OCI-LY3 (cell line): Measurements from ENCODE around the gene WIF1.

Experiments
- H2AFZ ChIP-seq: fragments of 200-600, 300-600 bp; shearing (Covaris generic); 2 replicates; pipeline ENCODE4 v1.6.0; 2014; ENCODE audit warnings: antibody characterized with exemption, low read depth, low read length
- H3K27ac ChIP-seq: fragments of 200-600, 300-600 bp; sonication (generic); 2 replicates; pipeline ENCODE4 v1.5.1; 2014; ENCODE audit warnings: mild to moderate bottlenecking, low read length, moderate library complexity, mixed read lengths
- H3K27me3 ChIP-seq: fragments of 200-600, 300-600 bp; sonication (generic); 2 replicates; pipeline ENCODE4 v1.6.1; 2014; ENCODE audit warnings: low read depth, low read length, mixed read lengths
- H3K36me3 ChIP-seq: fragments of 200-600, 300-600 bp; sonication (generic); replicated peaks from 2 replicates; pipeline ENCODE3; 2014; ENCODE audit warnings: low read depth, low read length, mixed read lengths
- H3K4me1 ChIP-seq: fragments of 300-600, 200-600 bp; sonication (generic); 2 replicates; pipeline ENCODE4 v1.6.1; 2014; ENCODE audit warnings: low read length, mixed read lengths
- H3K4me2 ChIP-seq: fragments of 200-600, 300-600 bp; sonication (generic); 2 replicates; pipeline ENCODE4 v1.6.1; 2014; ENCODE audit warnings: low read length, mixed read lengths
- H3K4me3 ChIP-seq: fragments of 300-600, 200-600 bp; sonication (generic); 2 replicates; pipeline ENCODE4 v1.5.1; 2014; ENCODE audit warnings: antibody characterized with exemption, mild to moderate bottlenecking, low read length, moderate library complexity
- H3K79me2 ChIP-seq: fragments of 300-600, 200-600 bp; shearing (Covaris generic); 2 replicates; pipeline ENCODE4 v1.6.1; 2014; ENCODE audit warnings: mild to moderate bottlenecking, low read length, mixed read lengths
- H3K9ac ChIP-seq: fragments of 300-600, 200-600 bp; shearing (Covaris generic); 2 replicates; pipeline ENCODE4 v1.6.0; 2014; ENCODE audit warnings: mild to moderate bottlenecking, low read length, moderate library complexity
- H3K9me3 ChIP-seq: fragments of 200-600, 300-600 bp; shearing (Covaris generic); 2 replicates; pipeline ENCODE4 v1.6.1; 2014; ENCODE audit warnings: low read length, mixed read lengths; ENCODE audit not compliant: insufficient read depth
- H4K20me1 ChIP-seq: fragments of 200-600, 300-600 bp; sonication (generic); 2 replicates; pipeline ENCODE4 v1.6.1; 2016; ENCODE audit warnings: low read length, mixed read lengths; ENCODE audit not compliant: insufficient read depth
- CTCF ChIP-seq: fragments of 200-600, 300-600 bp; sonication (generic); IDR thresholded peaks from 2 replicates; pipeline ENCODE4 v1.5.1; 2014; ENCODE audit warnings: antibody characterized with exemption, low read length, low read depth
- EZH2phosphoT487 ChIP-seq: fragments of 200-600 bp; shearing (Covaris generic); IDR thresholded peaks from 2 replicates; pipeline ENCODE4 v1.6.1; 2018; ENCODE audit warnings: antibody characterized with exemption, mixed run types, low read depth

Gene WIF1

GRCh38 chr12:65133879-65134278, 12.8 kb upstream of the WIF1 start:
- Histone ChIP-seq H3K9me3 (peaks cover 4% of the 10 kb centered on the region; the same call in 1 of the 2 replicates), H4K20me1 (no peaks in the 10 kb centered on the region), H3K79me2 (no peaks in the 10 kb centered on the region), H2AFZ (no peak overlapping the region), H3K4me1 (no peaks in the 10 kb centered on the region), H3K27ac (no peak overlapping the region), H3K27me3 (peaks cover 8% of the 10 kb centered on the region; the same call in 1 of the 2 replicates), H3K36me3 (no peaks in the 10 kb centered on the region), H3K9ac (no peak overlapping the region), H3K4me2 (no peak overlapping the region), H3K4me3 (no peak overlapping the region)
- TF ChIP-seq CTCF (no peak), EZH2phosphoT487 (no peak)

GRCh38 chr12:65126482-65126881, 5.4 kb upstream of the WIF1 start:
- H3K27ac ChIP-seq = no peak overlapping the region

GRCh38 chr12:65125975-65126374, 4.9 kb upstream of the WIF1 start:
- Histone ChIP-seq H3K4me1 (peaks cover 8% of the 10 kb centered on the region), H3K27me3 (peaks cover 23% of the 10 kb centered on the region), H3K36me3 (no peaks in the 10 kb centered on the region), H2AFZ (no peak overlapping the region), H3K4me2 (no peak overlapping the region), H3K4me3 (no peak overlapping the region), H3K27ac (no peak overlapping the region), H3K9me3 (no peaks in the 10 kb centered on the region), H3K9ac (no peak overlapping the region), H4K20me1 (no peaks in the 10 kb centered on the region), H3K79me2 (no peaks in the 10 kb centered on the region)
- no peak for TF ChIP-seq EZH2phosphoT487
- no peak for TF ChIP-seq CTCF

More at GRCh38 chr12:65126482-65126881, 5.4 kb upstream of the WIF1 start:
- H3K27me3 ChIP-seq = peaks cover 28% of the 10 kb centered on the region
- H3K9ac ChIP-seq = no peak overlapping the region
- TF ChIP-seq EZH2phosphoT487 (no peak), CTCF (no peak)
- no peaks in the 10 kb centered on the region for H3K9me3 ChIP-seq
- H3K79me2 ChIP-seq = no peaks in the 10 kb centered on the region
- H2AFZ ChIP-seq = no peak overlapping the region
- no peaks in the 10 kb centered on the region for H4K20me1 ChIP-seq
- no peaks in the 10 kb centered on the region for H3K36me3 ChIP-seq
- H3K4me2 ChIP-seq = no peak overlapping the region
- peaks cover 8% of the 10 kb centered on the region for H3K4me1 ChIP-seq
- H3K4me3 ChIP-seq = no peak overlapping the region

- Histone ChIP-seq H3K27ac (no peak overlapping the region), H3K36me3 (no peaks in the 10 kb centered on the region), H4K20me1 (no peaks in the 10 kb centered on the region), H2AFZ (no peak overlapping the region), H3K4me3 (no peak overlapping the region), H3K79me2 (no peaks in the 10 kb centered on the region), H3K4me1 (peaks cover 8% of the 10 kb centered on the region), H3K9me3 (no peaks in the 10 kb centered on the region), H3K4me2 (no peak overlapping the region), H3K27me3 (peaks cover 23% of the 10 kb centered on the region), H3K9ac (no peak overlapping the region)
- TF ChIP-seq CTCF = no peak
- no peak for TF ChIP-seq EZH2phosphoT487
Measured at GRCh38 chr12:65125247-65125646, 4.1 kb upstream of the WIF1 start.
